Subcutaneous abdominal adipose tissue (tissue), 5 donors: ENCODE results near the gene TCEANC.

Experiments used
- H3K27ac ChIP-seq: one replicate; pipeline ENCODE4 v1.7.0; 2013; ENCODE audit warnings: low read depth, mild to moderate bottlenecking, inconsistent platforms, low read length, moderate library complexity
- H3K27me3 ChIP-seq, 5 donors: one replicate each; pipeline ENCODE4 v1.7.0; 2013; ENCODE audit warnings: low read length in 5 of 5, inconsistent platforms in 1 of 5; ENCODE audit not compliant: control insufficient read depth in 5 of 5, insufficient read depth in 4 of 5
- H3K36me3 ChIP-seq, 5 donors: one replicate each; pipeline ENCODE4 v1.7.0; 2013; ENCODE audit warnings: low read length in 5 of 5; ENCODE audit not compliant: control insufficient read depth in 5 of 5, insufficient read depth in 5 of 5
- H3K4me1 ChIP-seq, 5 donors: one replicate each; pipeline ENCODE4 v1.7.0; 2013; ENCODE audit warnings: low read length in 5 of 5, mild to moderate bottlenecking in 3 of 5, moderate library complexity in 1 of 5; ENCODE audit not compliant: control insufficient read depth in 5 of 5, insufficient read depth in 5 of 5
- H3K4me3 ChIP-seq, 5 donors: one replicate each; pipeline ENCODE4 v1.7.0; 2013; ENCODE audit warnings: low read length in 5 of 5, low read depth in 1 of 5
- H3K9ac ChIP-seq, 5 donors: one replicate each; pipeline ENCODE4 v1.7.0; 2013; ENCODE audit warnings: low read length in 5 of 5, mild to moderate bottlenecking in 4 of 5, moderate library complexity in 3 of 5
- H3K9me3 ChIP-seq, 5 donors: one replicate each; pipeline ENCODE4 v1.7.0; 2013; ENCODE audit warnings: low read length in 5 of 5; ENCODE audit not compliant: control insufficient read depth in 5 of 5
- donor health status: healthy.
- donor health status: healthy.
- donor health status: healthy.
- donor health status: healthy.
- donor health status: healthy.

The TCEANC gene

GRCh38 chrX:13652287-13652793 is 601 bp upstream of the TCEANC start:
- H3K27ac ChIP-seq = peak overlapping the region; percentile 96
- H3K36me3 ChIP-seq = peaks cover 0 to 4% (median 0%) of the 10 kb centered on the region in 5 donors
- H3K9me3 ChIP-seq = peaks cover 0 to 2% (median 0%) of the 10 kb centered on the region in 5 donors
- peak overlapping the region; percentile 23 to 94 (median 53) for H3K9ac ChIP-seq
- H3K4me1 ChIP-seq = peaks cover 12 to 25% (median 17%) of the 10 kb centered on the region in 5 donors
- peaks cover 0 to 6% (median 4%) of the 10 kb centered on the region in 5 donors for H3K27me3 ChIP-seq
- H3K4me3 ChIP-seq = peak overlapping the region; percentile 70 to 87 (median 77)

GRCh38 chrX:13654116-13654515 is 1.2 kb downstream of the TCEANC start:
- peaks cover 0 to 4% (median 0%) of the 10 kb centered on the region in 5 donors for H3K36me3 ChIP-seq
- peak overlapping the region in 2 of 5 donors; percentile 87 for H3K4me3 ChIP-seq
- peaks cover 0 to 2% (median 0%) of the 10 kb centered on the region in 5 donors for H3K9me3 ChIP-seq
- H3K4me1 ChIP-seq = peaks cover 12 to 24% (median 20%) of the 10 kb centered on the region in 5 donors
- H3K9ac ChIP-seq = peak overlapping the region in 2 of 5 donors; percentile 76 to 80
- peak overlapping the region; percentile 96 for H3K27ac ChIP-seq
- peaks cover 0 to 4% (median 1%) of the 10 kb centered on the region in 5 donors for H3K27me3 ChIP-seq

GRCh38 chrX:13655674-13656073 is 2.7 kb downstream of the TCEANC start:
- Histone ChIP-seq H3K4me1 (peaks cover 12 to 24% (median 20%) of the 10 kb centered on the region in 5 donors), H3K27ac (peak overlapping the region; percentile 38), H3K9ac (no peak overlapping the region)

GRCh38 chrX:13658602-13659001 is 5.7 kb downstream of the TCEANC start:
- peak overlapping the region; percentile 51 for H3K27ac ChIP-seq
- H3K9ac ChIP-seq = no peak overlapping the region

More at GRCh38 chrX:13655674-13656073, 2.7 kb downstream of the TCEANC start:
- Histone ChIP-seq H3K9me3 (peaks cover 0 to 2% (median 0%) of the 10 kb centered on the region in 5 donors), H3K36me3 (peaks cover 0 to 6% (median 3%) of the 10 kb centered on the region in 5 donors), H3K4me3 (no peak overlapping the region), H3K27me3 (peaks cover 0 to 4% (median 0%) of the 10 kb centered on the region in 5 donors)

GRCh38 chrX:13659063-13659462 is 6.1 kb downstream of the TCEANC start:
- Histone ChIP-seq H3K9me3 (no peaks in the 10 kb centered on the region), H3K36me3 (peaks cover 0 to 4% (median 3%) of the 10 kb centered on the region in 5 donors), H3K27me3 (peaks cover 0 to 4% (median 0%) of the 10 kb centered on the region in 5 donors), H3K9ac (no peak overlapping the region), H3K4me3 (no peak overlapping the region), H3K27ac (peak overlapping the region; percentile 51), H3K4me1 (peaks cover 0 to 19% (median 5%) of the 10 kb centered on the region in 5 donors)

More at GRCh38 chrX:13658602-13659001, 5.7 kb downstream of the TCEANC start:
- Histone ChIP-seq H3K9me3 (no peaks in the 10 kb centered on the region), H3K4me1 (peaks cover 2 to 22% (median 8%) of the 10 kb centered on the region in 5 donors), H3K36me3 (peaks cover 0 to 4% (median 3%) of the 10 kb centered on the region in 5 donors), H3K27me3 (peaks cover 0 to 4% (median 0%) of the 10 kb centered on the region in 5 donors), H3K4me3 (no peak overlapping the region)

GRCh38 chrX:13661735-13662288 is 8.9 kb downstream of the TCEANC start:
- peaks cover 0 to 4% (median 0%) of the 10 kb centered on the region in 5 donors for H3K27me3 ChIP-seq
- peak overlapping the region; percentile 48 for H3K27ac ChIP-seq
- H3K9ac ChIP-seq = no peak overlapping the region
- H3K4me1 ChIP-seq = peaks cover 0 to 15% (median 7%) of the 10 kb centered on the region in 5 donors
- peak overlapping the region in 4 of 5 donors; percentile 6 to 56 (median 20) for H3K4me3 ChIP-seq
- peaks cover 0 to 3% (median 3%) of the 10 kb centered on the region in 5 donors for H3K36me3 ChIP-seq
- no peaks in the 10 kb centered on the region for H3K9me3 ChIP-seq

GRCh38 chrX:13662355-13662791 is 9.4 kb downstream of the TCEANC start:
- Histone ChIP-seq H3K4me1 (peaks cover 0 to 15% (median 7%) of the 10 kb centered on the region in 5 donors), H3K27me3 (peaks cover 0 to 4% (median 0%) of the 10 kb centered on the region in 5 donors), H3K4me3 (peak overlapping the region in 4 of 5 donors; percentile 6 to 56 (median 20)), H3K36me3 (peaks cover 0 to 3% (median 3%) of the 10 kb centered on the region in 5 donors), H3K9me3 (no peaks in the 10 kb centered on the region), H3K9ac (no peak overlapping the region), H3K27ac (peak overlapping the region; percentile 48)

GRCh38 chrX:13664020-13664419 is 11.1 kb downstream of the TCEANC start:
- H3K4me3 ChIP-seq = no peak overlapping the region
- peak overlapping the region; percentile 7 for H3K27ac ChIP-seq
- H3K9me3 ChIP-seq = no peaks in the 10 kb centered on the region
- H3K4me1 ChIP-seq = peaks cover 0 to 12% (median 7%) of the 10 kb centered on the region in 5 donors
- H3K27me3 ChIP-seq = peaks cover 0 to 4% (median 3%) of the 10 kb centered on the region in 5 donors
- H3K9ac ChIP-seq = no peak overlapping the region
- peaks cover 0 to 3% (median 3%) of the 10 kb centered on the region in 5 donors for H3K36me3 ChIP-seq

- no peak overlapping the region for H3K4me3 ChIP-seq
- H3K27me3 ChIP-seq = peaks cover 0 to 6% (median 3%) of the 10 kb centered on the region in 5 donors
- H3K9ac ChIP-seq = no peak overlapping the region
- H3K9me3 ChIP-seq = no peaks in the 10 kb centered on the region
- peaks cover 0 to 11% (median 7%) of the 10 kb centered on the region in 5 donors for H3K4me1 ChIP-seq
- H3K27ac ChIP-seq = no peak overlapping the region
- H3K36me3 ChIP-seq = no peaks in the 10 kb centered on the region
Observed at GRCh38 chrX:13666836-13667235, 13.9 kb downstream of the TCEANC start.

GRCh38 chrX:13667919-13668318 is 15.0 kb downstream of the TCEANC start:
- Histone ChIP-seq H3K27ac (no peak overlapping the region), H3K36me3 (no peaks in the 10 kb centered on the region)

More at GRCh38 chrX:13667919-13668318, 15.0 kb downstream of the TCEANC start:
- Histone ChIP-seq H3K9me3 (no peaks in the 10 kb centered on the region), H3K9ac (no peak overlapping the region), H3K27me3 (peaks cover 0 to 7% (median 3%) of the 10 kb centered on the region in 5 donors), H3K4me3 (no peak overlapping the region), H3K4me1 (peaks cover 0 to 9% (median 4%) of the 10 kb centered on the region in 5 donors)
